WTC11 (cell line): Measurements from ENCODE around the gene CPNE4.

ENCODE experiments used
- ELF4 ChIP-seq: sonication (generic); formaldehyde crosslinking; IDR thresholded peaks from 2 replicates; pipeline ENCODE4 v1.8.1; 2022; ENCODE audit warnings: low read depth, mild to moderate bottlenecking, moderate library complexity, missing genetic modification reagents
- ESRRA ChIP-seq: sonication (generic); formaldehyde crosslinking; IDR thresholded peaks from 2 replicates; pipeline ENCODE4 v1.8.1; 2022; ENCODE audit warnings: mild to moderate bottlenecking, missing genetic modification reagents, borderline replicate concordance
- IRF2 ChIP-seq: sonication (generic); formaldehyde crosslinking; IDR thresholded peaks from 2 replicates; pipeline ENCODE4 v1.8.0; 2022; ENCODE audit warnings: low read depth, missing genetic modification reagents, borderline replicate concordance
- NFE2L1 ChIP-seq: sonication (generic); formaldehyde crosslinking; IDR thresholded peaks from 2 replicates; pipeline ENCODE4 v1.8.1; 2023; ENCODE audit warnings: missing genetic modification reagents
- NFYB ChIP-seq: sonication (generic); formaldehyde crosslinking; conservative IDR thresholded peaks from 2 replicates; pipeline ENCODE4 v1.8.0; 2022; ENCODE audit warnings: low read depth, missing genetic modification reagents
- NR2C2 ChIP-seq: sonication (generic); formaldehyde crosslinking; IDR thresholded peaks from 2 replicates; pipeline ENCODE4 v1.8.0; 2022; ENCODE audit warnings: mild to moderate bottlenecking, missing genetic modification reagents
- NR3C1 ChIP-seq: sonication (generic); formaldehyde crosslinking; conservative IDR thresholded peaks from 2 replicates; pipeline ENCODE4 v1.8.1; 2023; ENCODE audit warnings: low read depth, mild to moderate bottlenecking, missing genetic modification reagents
- SP1 ChIP-seq: sonication (generic); formaldehyde crosslinking; conservative IDR thresholded peaks from 2 replicates; pipeline ENCODE4 v1.8.1; 2022; ENCODE audit warnings: missing genetic modification reagents
- TF ChIP-seq, protein P1 (sequence below): sonication (generic); formaldehyde crosslinking; IDR thresholded peaks from 2 replicates; pipeline ENCODE4 v1.8.1; 2022; ENCODE audit warnings: low read depth, mild to moderate bottlenecking, moderate library complexity, missing genetic modification reagents, borderline replicate concordance
- TF ChIP-seq, protein P2 (sequence below): fragments of 200-600 bp; IDR thresholded peaks from 2 replicates; pipeline ENCODE4 v1.8.0; 2022; ENCODE audit warnings: antibody characterized with exemption
- TF ChIP-seq, protein P3 (sequence below): sonication (generic); formaldehyde crosslinking; IDR thresholded peaks from 2 replicates; pipeline ENCODE4 v1.8.0; 2022; ENCODE audit warnings: mild to moderate bottlenecking, missing genetic modification reagents
- TF ChIP-seq, protein P4 (sequence below): sonication (generic); formaldehyde crosslinking; IDR thresholded peaks from 2 replicates; pipeline ENCODE4 v1.8.1; 2023; ENCODE audit warnings: mild to moderate bottlenecking, moderate library complexity, missing genetic modification reagents
- TF ChIP-seq, protein P5 (sequence below): sonication (generic); formaldehyde crosslinking; conservative IDR thresholded peaks from 2 replicates; pipeline ENCODE4 v1.8.1; 2023; ENCODE audit warnings: mild to moderate bottlenecking, low read depth, missing genetic modification reagents, moderate library complexity
- TF ChIP-seq, protein P6 (sequence below): sonication (generic); formaldehyde crosslinking; conservative IDR thresholded peaks from 2 replicates; pipeline ENCODE4 v1.8.1; 2022; ENCODE audit warnings: mild to moderate bottlenecking, missing genetic modification reagents

DNA sequence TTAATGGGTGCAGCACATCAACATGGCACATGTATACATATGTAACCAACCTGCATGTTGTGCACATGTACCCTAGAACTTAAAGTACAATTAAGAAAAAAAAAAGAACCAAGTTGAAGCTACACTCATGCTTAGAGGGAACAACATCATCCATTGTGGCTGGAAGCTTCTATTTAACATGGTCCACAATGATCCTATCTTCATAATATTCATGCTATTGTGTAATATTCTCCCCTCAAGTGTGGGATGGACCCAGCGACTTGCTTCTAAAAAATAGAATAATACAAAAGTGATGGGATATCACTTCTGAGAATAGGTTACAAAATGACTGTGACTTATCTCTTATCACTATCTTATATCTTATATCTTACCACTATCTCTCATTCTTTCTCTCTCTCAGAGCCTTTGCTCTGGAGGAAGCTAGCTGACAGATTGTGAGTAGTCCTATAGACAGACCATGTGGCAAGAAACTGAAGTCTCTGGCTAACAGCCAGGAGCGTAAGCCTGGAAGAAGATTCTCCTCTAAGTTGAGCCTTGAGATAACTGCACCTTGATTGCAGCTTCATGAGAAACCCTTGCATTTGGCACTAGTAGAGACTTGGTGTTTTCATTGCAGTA, 333.6 kb downstream of the CPNE4 start:
- TF ChIP-seq NFE2L1 (CRISPR knock-in tag) (no peak), IRF2 (CRISPR knock-in tag) (no peak), NR2C2 (CRISPR knock-in tag) (no peak), NFYB (CRISPR knock-in tag) (no peak), ELF4 (CRISPR knock-in tag) (no peak), NR3C1 (no peak), ESRRA (CRISPR knock-in tag) (no peak), SP1 (CRISPR knock-in tag) (no peak)
- TF ChIP-seq, protein P1, sequence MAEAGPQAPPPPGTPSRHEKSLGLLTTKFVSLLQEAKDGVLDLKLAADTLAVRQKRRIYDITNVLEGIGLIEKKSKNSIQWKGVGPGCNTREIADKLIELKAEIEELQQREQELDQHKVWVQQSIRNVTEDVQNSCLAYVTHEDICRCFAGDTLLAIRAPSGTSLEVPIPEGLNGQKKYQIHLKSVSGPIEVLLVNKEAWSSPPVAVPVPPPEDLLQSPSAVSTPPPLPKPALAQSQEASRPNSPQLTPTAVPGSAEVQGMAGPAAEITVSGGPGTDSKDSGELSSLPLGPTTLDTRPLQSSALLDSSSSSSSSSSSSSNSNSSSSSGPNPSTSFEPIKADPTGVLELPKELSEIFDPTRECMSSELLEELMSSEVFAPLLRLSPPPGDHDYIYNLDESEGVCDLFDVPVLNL (CRISPR knock-in tag) = no peak
- TF ChIP-seq, protein P2, sequence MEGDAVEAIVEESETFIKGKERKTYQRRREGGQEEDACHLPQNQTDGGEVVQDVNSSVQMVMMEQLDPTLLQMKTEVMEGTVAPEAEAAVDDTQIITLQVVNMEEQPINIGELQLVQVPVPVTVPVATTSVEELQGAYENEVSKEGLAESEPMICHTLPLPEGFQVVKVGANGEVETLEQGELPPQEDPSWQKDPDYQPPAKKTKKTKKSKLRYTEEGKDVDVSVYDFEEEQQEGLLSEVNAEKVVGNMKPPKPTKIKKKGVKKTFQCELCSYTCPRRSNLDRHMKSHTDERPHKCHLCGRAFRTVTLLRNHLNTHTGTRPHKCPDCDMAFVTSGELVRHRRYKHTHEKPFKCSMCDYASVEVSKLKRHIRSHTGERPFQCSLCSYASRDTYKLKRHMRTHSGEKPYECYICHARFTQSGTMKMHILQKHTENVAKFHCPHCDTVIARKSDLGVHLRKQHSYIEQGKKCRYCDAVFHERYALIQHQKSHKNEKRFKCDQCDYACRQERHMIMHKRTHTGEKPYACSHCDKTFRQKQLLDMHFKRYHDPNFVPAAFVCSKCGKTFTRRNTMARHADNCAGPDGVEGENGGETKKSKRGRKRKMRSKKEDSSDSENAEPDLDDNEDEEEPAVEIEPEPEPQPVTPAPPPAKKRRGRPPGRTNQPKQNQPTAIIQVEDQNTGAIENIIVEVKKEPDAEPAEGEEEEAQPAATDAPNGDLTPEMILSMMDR = no peak
- TF ChIP-seq, protein P3, sequence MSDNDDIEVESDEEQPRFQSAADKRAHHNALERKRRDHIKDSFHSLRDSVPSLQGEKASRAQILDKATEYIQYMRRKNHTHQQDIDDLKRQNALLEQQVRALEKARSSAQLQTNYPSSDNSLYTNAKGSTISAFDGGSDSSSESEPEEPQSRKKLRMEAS (CRISPR knock-in tag) = no peak
- TF ChIP-seq, protein P4, sequence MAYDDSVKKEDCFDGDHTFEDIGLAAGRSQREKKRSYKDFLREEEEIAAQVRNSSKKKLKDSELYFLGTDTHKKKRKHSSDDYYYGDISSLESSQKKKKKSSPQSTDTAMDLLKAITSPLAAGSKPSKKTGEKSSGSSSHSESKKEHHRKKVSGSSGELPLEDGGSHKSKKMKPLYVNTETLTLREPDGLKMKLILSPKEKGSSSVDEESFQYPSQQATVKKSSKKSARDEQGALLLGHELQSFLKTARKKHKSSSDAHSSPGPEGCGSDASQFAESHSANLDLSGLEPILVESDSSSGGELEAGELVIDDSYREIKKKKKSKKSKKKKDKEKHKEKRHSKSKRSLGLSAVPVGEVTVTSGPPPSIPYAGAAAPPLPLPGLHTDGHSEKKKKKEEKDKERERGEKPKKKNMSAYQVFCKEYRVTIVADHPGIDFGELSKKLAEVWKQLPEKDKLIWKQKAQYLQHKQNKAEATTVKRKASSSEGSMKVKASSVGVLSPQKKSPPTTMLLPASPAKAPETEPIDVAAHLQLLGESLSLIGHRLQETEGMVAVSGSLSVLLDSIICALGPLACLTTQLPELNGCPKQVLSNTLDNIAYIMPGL = no peak
- TF ChIP-seq, protein P5, sequence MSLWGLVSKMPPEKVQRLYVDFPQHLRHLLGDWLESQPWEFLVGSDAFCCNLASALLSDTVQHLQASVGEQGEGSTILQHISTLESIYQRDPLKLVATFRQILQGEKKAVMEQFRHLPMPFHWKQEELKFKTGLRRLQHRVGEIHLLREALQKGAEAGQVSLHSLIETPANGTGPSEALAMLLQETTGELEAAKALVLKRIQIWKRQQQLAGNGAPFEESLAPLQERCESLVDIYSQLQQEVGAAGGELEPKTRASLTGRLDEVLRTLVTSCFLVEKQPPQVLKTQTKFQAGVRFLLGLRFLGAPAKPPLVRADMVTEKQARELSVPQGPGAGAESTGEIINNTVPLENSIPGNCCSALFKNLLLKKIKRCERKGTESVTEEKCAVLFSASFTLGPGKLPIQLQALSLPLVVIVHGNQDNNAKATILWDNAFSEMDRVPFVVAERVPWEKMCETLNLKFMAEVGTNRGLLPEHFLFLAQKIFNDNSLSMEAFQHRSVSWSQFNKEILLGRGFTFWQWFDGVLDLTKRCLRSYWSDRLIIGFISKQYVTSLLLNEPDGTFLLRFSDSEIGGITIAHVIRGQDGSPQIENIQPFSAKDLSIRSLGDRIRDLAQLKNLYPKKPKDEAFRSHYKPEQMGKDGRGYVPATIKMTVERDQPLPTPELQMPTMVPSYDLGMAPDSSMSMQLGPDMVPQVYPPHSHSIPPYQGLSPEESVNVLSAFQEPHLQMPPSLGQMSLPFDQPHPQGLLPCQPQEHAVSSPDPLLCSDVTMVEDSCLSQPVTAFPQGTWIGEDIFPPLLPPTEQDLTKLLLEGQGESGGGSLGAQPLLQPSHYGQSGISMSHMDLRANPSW = no peak
- TF ChIP-seq, protein P6, sequence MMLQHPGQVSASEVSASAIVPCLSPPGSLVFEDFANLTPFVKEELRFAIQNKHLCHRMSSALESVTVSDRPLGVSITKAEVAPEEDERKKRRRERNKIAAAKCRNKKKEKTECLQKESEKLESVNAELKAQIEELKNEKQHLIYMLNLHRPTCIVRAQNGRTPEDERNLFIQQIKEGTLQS (CRISPR knock-in tag) = no peak
